ACHN (cell line): ENCODE measurements around the gene SETD9.

ENCODE experiments used
- DNase-seq: peaks from one replicate; pipeline ENCODE4 v3.0.0-alpha.2; 2015
- in situ Hi-C: cut with HindIII; loops from 2 replicates; pipeline ENCODE4 v1.10.0; 2017; ENCODE audit warnings: low sequenced_read_pairs, low pct_ligation_motif_present, low pct_unique_long_range_greater_than_20kb

SETD9 gene

DNA sequence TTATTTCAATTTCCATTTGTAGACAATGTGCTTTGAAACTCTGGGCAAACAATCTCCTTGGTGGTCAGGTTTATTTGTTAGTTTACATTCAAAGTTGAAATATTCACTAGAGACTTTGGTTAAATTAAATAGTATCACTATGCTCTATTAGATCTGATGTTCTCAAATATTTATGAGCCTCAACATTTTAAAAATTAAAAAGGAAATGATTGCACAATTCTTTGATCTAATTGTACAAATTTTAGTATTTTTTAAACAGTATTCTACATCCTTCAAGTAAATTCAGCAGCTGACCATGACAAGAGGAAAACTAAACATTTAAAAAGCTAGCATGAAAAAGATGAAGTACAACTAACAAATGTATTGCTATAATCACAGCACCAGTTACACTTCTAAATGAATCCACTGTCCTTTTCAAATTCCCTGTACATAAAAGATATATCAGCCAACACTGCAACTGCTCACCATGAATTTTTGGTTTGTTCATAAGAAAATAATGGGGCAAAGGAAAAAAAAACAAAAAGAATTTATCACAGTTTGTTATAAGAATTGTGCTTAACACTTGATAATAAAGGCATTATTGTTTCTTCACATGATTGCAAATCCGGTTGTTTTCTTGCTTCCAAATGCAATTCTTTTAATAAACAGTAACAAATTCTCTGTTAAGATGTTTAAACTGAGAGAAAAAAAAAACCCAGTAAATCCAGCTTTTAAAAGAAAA, 10.7 kb downstream of the SETD9 start:
- in situ Hi-C loops: no loop called here
- no peak for DNase-seq

- in situ Hi-C loops: no loop called here
- DNase-seq: no peak
Observed at GRCh38 chr5:56922922-56923321, 13.5 kb downstream of the SETD9 start.

DNA sequence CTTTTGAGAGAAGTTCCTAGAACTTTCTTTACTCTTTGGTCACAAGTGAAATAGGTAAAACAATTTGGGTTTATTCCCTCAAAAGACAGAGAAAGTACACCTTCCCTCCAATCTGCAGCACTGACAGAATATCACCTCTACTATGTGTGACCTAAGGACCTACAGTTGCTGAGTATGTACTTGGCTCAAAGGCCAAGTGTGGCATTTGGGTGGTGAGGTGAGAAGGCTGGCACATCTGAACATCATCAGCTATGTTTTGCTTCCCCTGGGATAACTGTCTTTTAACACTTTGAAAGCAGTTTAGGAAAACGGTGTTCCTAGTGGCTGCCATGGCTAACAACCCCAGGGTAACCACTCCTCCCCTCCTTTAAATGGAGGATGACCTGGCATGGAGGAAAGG, 24.9 kb downstream of the SETD9 start:
- no peak for DNase-seq
- in situ Hi-C loops: no loop called here

- in situ Hi-C loops: no loop called here
- DNase-seq: no peak
Observed at GRCh38 chr5:56938858-56939257, 29.5 kb downstream of the SETD9 start.

GRCh38 chr5:56941981-56942380, 32.6 kb downstream of the SETD9 start:
- no peak for DNase-seq
- in situ Hi-C loops: no loop called here

- DNase-seq: no peak
- in situ Hi-C loops: no loop called here
Observed at GRCh38 chr5:56947052-56947451, 37.7 kb downstream of the SETD9 start.

DNA sequence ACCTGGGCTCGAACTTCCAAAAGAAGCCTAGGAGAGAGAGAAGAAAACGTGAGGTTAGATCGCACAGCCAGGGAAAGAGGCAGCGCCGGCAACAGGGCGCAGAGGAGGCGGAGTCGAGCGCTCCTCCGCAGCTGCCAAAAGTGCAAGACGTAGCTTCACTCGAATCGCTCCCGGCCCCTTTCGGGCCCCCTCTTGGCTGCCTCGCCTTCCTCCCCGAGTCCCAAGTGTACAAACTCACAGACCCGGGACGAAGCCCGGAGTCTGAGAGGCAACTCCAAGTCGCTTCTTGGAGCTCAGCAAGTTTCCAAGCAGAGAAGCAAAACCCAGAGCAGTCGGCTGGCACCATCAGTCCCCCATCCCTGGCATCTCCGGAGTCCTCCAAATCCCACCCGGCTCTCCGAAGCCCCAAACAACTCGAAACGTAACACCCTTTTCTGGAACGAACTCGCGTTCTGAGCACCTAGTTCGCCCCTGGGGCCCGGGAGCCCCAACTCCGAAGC, 41.3 kb downstream of the SETD9 start:
- in situ Hi-C loops: no loop called here

GRCh38 chr5:56951126-56951945, 41.9 kb downstream of the SETD9 start:
- peak; percentile 6 for DNase-seq
- in situ Hi-C loops: no loop called here

More for the DNA sequence above, 41.3 kb downstream of the SETD9 start:
- peak; percentile 54 for DNase-seq

DNA sequence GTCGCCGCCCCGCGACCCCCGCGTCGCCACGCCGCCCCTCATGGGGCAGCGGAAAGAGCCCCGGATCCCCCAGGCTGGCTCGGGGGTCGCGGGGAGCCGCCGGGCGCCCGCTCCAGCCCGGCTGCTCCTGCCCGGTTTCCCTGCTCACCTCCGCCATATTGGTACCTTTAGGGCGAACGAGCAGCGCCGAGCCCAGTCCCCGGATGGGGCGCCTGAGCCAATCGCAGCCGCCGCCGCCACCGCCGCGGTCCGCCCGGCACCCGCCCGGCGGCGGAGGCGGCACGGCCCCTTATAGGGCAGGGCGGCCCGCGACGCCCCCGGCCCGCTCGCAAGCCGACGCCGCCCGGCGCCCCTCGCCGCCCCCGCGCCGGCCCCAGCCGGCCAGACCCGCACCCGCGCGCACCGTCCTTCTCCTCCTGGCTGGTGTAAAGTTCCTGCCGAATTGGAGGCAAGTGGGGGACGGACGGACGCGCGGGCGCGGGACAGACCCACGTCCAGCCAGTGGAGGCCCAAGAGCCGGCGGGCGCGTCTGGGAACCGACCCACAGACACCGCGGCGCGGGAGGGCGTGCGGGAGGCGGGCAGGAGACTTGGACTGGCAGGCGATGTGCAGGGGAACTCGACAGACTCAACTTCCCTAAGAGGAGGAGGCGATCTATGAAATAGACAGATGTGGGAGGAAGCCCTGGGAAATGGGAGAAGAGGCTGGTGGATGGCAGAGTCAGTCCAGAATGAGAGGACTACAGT, 42.7 kb downstream of the SETD9 start, which contains the start of gene MIER3:
Gene MIER3 (minus strand): TSS at position 178 of the 746 bp plus-strand sequence. CDS start 21 bp downstream, at position 157.
- DNase-seq: peak; percentile 69

GRCh38 chr5:56954262-56954661, 44.9 kb downstream of the SETD9 start:
- in situ Hi-C loops: no loop called here
- no peak for DNase-seq

More for the DNA sequence above, 42.7 kb downstream of the SETD9 start, which contains the start of gene MIER3:
- in situ Hi-C loops: no loop called here

- DNase-seq: no peak
- in situ Hi-C loops: no loop called here
Observed at GRCh38 chr5:56958595-56958994, 49.2 kb downstream of the SETD9 start.

- no peak for DNase-seq
- in situ Hi-C loops: no loop called here
Observed at GRCh38 chr5:56959326-56959725, 49.9 kb downstream of the SETD9 start.

DNA sequence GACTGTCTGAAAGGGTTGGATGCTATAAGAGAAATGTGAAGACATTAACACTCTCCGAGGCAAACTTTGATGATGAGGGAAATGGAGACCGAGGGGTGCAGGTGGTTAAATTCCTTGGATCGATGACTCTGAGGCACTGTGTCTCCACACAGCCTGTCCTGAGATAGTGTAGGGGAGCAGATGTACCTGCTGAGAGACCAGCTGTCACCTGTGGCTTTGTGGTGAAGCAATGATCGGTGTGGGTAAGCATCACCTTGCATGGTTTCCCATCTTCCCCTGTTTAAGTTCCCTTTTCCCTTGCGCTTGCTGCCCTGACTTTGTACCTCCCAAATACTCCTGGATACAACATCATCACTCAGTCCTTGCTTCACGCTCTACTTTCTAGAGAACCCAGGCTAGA, 52.4 kb downstream of the SETD9 start:
- in situ Hi-C loops: no loop called here

DNA sequence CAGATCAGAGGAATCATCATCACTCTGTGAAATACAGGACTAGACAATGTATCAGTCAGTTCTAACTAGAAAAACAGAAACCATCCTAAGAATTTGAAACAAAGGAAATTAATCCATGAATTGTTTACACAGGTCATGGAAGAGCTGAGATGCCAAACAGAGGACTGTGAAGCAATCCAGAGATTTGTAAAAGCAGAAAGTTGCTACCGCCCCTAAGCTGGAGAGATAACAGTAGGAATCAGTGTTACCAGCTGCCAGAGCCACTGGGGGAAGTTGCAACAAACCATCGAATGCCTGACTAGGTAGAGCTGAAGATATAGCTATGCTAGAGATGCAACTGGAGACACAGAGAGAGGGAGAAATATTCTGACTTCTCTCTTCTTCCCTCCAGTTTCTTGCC, 52.9 kb downstream of the SETD9 start:
- DNase-seq: no peak
- in situ Hi-C loops: no loop called here

More for the DNA sequence above, 52.4 kb downstream of the SETD9 start:
- no peak for DNase-seq

GRCh38 chr5:56963246-56963645, 53.9 kb downstream of the SETD9 start:
- in situ Hi-C loops: no loop called here
- DNase-seq: no peak

GRCh38 chr5:56964173-56964572, 54.8 kb downstream of the SETD9 start:
- DNase-seq: no peak
- in situ Hi-C loops: no loop called here
